ENCODE measurements around the gene SLC47A1. TPM values are rescaled to one million over a fixed set of nuclear protein-coding genes. Genes with fewer than 3 reads are reported as not detected.

The SLC47A1 gene
- total RNA-seq, 2 donors from 2014 or later: not detected

DNA sequence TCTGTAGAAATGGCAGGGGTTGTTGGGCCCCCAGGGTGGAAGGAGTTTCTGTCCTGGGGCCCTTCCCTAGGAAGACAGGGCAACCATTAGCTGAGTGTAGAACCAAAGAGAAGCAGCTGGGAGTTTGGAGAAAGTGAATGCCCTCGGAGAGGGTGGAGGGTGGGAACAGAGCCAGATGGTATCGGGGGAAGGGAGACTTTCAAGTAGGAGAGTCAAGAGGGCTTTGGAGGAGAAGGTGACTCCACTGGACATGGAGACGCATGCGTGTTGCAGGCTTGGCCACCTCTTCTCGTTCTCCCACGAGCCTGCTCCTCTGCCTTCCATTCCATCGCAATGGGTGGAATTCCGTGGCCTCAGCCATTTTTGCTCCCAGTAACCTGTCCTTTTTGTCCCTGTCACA lies 19.4 kb downstream of the SLC47A1 start:
- no peak overlapping the region for H3K27ac ChIP-seq
- TF ChIP-seq, protein P1, sequence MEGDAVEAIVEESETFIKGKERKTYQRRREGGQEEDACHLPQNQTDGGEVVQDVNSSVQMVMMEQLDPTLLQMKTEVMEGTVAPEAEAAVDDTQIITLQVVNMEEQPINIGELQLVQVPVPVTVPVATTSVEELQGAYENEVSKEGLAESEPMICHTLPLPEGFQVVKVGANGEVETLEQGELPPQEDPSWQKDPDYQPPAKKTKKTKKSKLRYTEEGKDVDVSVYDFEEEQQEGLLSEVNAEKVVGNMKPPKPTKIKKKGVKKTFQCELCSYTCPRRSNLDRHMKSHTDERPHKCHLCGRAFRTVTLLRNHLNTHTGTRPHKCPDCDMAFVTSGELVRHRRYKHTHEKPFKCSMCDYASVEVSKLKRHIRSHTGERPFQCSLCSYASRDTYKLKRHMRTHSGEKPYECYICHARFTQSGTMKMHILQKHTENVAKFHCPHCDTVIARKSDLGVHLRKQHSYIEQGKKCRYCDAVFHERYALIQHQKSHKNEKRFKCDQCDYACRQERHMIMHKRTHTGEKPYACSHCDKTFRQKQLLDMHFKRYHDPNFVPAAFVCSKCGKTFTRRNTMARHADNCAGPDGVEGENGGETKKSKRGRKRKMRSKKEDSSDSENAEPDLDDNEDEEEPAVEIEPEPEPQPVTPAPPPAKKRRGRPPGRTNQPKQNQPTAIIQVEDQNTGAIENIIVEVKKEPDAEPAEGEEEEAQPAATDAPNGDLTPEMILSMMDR (IDR thresholded peaks at IDR 0.05): no peak
- no peak for TF ChIP-seq POLR2A (IDR thresholded peaks at IDR 0.05)
- intact Hi-C loops (cut with DNase I): no loop called here
- no peaks in the 10 kb centered on the region for H3K9me3 ChIP-seq
- no peaks in the 10 kb centered on the region for H3K36me3 ChIP-seq (replicated peaks in 1 of 2; ENCODE audit: insufficient read depth in 1 of 2, low read depth in 2 of 2)
- no peak for ATAC-seq
- no peak overlapping the region for H3K4me3 ChIP-seq
- 77 to 84% methylated on average over 8 of the region's 8 CpGs for WGBS, 2 donors
- H3K27me3 ChIP-seq: no peaks in the 10 kb centered on the region
- DNase-seq: no peak
- H3K4me1 ChIP-seq: peaks cover 11% of the 10 kb centered on the region

DNA sequence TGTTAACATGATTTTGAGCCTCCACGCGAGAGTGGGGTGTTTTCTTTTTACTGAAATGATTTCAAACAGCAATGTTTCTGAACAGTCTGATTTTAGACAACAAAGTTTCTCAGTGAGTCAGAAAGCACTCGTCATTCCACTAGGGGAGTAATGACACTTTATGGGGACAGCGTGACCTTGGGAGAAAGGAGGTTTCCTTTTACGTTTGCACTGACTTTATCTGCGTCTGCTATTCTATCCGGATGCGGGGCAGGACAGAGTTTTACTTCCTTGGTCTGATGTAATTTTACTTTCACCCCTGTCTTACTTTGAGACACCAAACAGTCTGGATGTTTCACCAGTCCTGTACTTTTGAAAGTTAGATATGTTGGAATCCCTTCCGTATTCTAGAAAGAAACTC lies 20.7 kb downstream of the SLC47A1 start:
- ATAC-seq: peak; percentile 56
- Histone ChIP-seq H3K4me3 (no peak overlapping the region), H3K4me1 (peaks cover 11% of the 10 kb centered on the region), H3K27ac (peak overlapping the region in 1 of 4 donors; percentile 20), H3K9me3 (no peaks in the 10 kb centered on the region), H3K36me3 (replicated peaks in 1 of 2; ENCODE audit: insufficient read depth in 1 of 2, low read depth in 2 of 2) (no peaks in the 10 kb centered on the region), H3K27me3 (no peaks in the 10 kb centered on the region)
- 38 to 41% methylated on average over 9 of the region's 9 CpGs for WGBS, 2 donors
- intact Hi-C loops (cut with DNase I): no loop called here
- TF ChIP-seq, protein P1 (IDR thresholded peaks at IDR 0.05): no peak
- TF ChIP-seq POLR2A (IDR thresholded peaks at IDR 0.05): no peak
- DNase-seq: no peak

GRCh38 chr17:19555746-19556145 lies 22.1 kb downstream of the SLC47A1 start:
- Histone ChIP-seq H3K4me3 (no peak overlapping the region), H3K27ac (no peak overlapping the region), H3K9me3 (no peaks in the 10 kb centered on the region), H3K4me1 (peaks cover 11% of the 10 kb centered on the region), H3K36me3 (replicated peaks in 1 of 2; ENCODE audit: insufficient read depth in 1 of 2, low read depth in 2 of 2) (no peaks in the 10 kb centered on the region), H3K27me3 (no peaks in the 10 kb centered on the region)
- intact Hi-C loops (cut with DNase I): no loop called here
- TF ChIP-seq, protein P1 (IDR thresholded peaks at IDR 0.05): no peak
- TF ChIP-seq POLR2A (IDR thresholded peaks at IDR 0.05): no peak
- ATAC-seq: no peak
- WGBS, 2 donors: 55 to 78% methylated on average over 2 to 11 of the region's 11 CpGs
- no peak for DNase-seq

- TF ChIP-seq, protein P1 (IDR thresholded peaks at IDR 0.05): no peak
- TF ChIP-seq POLR2A (IDR thresholded peaks at IDR 0.05): no peak
- H3K36me3 ChIP-seq (replicated peaks in 1 of 2; ENCODE audit: insufficient read depth in 1 of 2, low read depth in 2 of 2): no peaks in the 10 kb centered on the region
- no peaks in the 10 kb centered on the region for H3K27me3 ChIP-seq
- H3K27ac ChIP-seq: no peak overlapping the region
- DNase-seq: no peak
- intact Hi-C loops (cut with DNase I): no loop called here
- H3K9me3 ChIP-seq: no peaks in the 10 kb centered on the region
- no peak for ATAC-seq
- no peak overlapping the region for H3K4me3 ChIP-seq
- H3K4me1 ChIP-seq: no peaks in the 10 kb centered on the region
These were observed 25.3 kb downstream of the SLC47A1 start for GRCh38 chr17:19558946-19559345.

GRCh38 chr17:19561697-19562318 lies 28.2 kb downstream of the SLC47A1 start:
- WGBS, 2 donors: 33 to 37% methylated on average over 9 of the region's 9 CpGs

More at GRCh38 chr17:19561697-19562318, 28.2 kb downstream of the SLC47A1 start:
- no peak for DNase-seq
- no peak overlapping the region for H3K27ac ChIP-seq
- no peak overlapping the region for H3K4me3 ChIP-seq
- H3K4me1 ChIP-seq: no peaks in the 10 kb centered on the region
- no peaks in the 10 kb centered on the region for H3K36me3 ChIP-seq (replicated peaks in 1 of 2; ENCODE audit: insufficient read depth in 1 of 2, low read depth in 2 of 2)
- H3K27me3 ChIP-seq: no peaks in the 10 kb centered on the region
- intact Hi-C loops (cut with DNase I): no loop called here
- H3K9me3 ChIP-seq: no peaks in the 10 kb centered on the region
- TF ChIP-seq, protein P1 (IDR thresholded peaks at IDR 0.05): no peak
- TF ChIP-seq POLR2A (IDR thresholded peaks at IDR 0.05): no peak
- ATAC-seq: no peak
